HG03175 (cell line): Measurements from ENCODE around the gene VPS9D1.
"Not testable (repeated sequence)": the region's sequence is repeated elsewhere in the genome, so short reads cannot be mapped to it uniquely, and the experiment has no call there.

Experiments
- ATAC-seq: cut with Tn5 transposase; IDR thresholded peaks from one replicate; pipeline ENCODE4 v1.9.1; 2021; ENCODE audit warnings: mild to moderate bottlenecking, moderate library complexity; ENCODE audit not compliant: unreplicated experiment

The VPS9D1 gene

DNA sequence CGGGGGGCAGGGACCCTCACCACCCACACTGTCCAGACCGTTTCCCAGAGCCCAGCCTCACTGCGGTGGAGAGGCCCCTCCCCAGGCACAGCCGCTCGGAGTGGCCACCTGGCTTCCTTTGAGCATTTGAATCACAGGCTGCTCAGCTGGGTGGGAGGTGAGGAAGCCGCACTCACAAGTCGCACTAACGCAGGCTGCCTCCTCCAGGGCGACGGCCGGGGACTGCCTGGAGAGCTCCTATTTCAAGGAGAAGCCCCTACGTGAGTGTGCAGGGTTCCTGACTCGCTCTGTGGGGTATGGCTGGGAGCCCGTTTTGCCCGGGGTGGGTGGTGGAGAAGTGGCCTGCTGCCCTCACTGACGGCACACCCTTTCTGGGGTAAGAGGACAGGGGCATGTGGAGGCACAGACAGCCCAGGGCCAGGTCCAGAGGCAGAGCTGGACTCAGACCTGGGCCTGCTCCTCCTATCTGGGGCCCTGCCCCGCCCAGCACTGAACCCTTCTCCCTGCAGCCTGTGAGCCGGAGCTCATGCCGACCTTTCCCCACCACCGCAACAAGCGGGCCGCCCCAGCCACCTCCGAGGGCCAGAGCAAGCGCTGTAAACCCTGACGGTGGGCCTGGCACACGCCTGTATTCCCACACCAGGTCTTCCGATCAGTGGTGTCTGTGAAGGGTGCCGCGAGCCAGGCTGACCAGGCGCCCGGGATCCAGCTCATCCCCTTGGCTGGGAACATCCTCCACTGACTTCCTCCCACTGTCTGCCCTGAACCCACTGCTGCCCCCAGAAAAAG lies 25.4 kb downstream of the VPS9D1 start:
- no peak for ATAC-seq

GRCh38 chr16:89694784-89695085 lies 26.0 kb downstream of the VPS9D1 start:
- ATAC-seq = not testable (repeated sequence)

- ATAC-seq = no peak
These were observed 26.5 kb downstream of the VPS9D1 start for GRCh38 chr16:89693931-89694783.

GRCh38 chr16:89693289-89693731 lies 27.4 kb downstream of the VPS9D1 start:
- no peak for ATAC-seq

GRCh38 chr16:89691986-89692569 lies 28.6 kb downstream of the VPS9D1 start:
- no peak for ATAC-seq

DNA sequence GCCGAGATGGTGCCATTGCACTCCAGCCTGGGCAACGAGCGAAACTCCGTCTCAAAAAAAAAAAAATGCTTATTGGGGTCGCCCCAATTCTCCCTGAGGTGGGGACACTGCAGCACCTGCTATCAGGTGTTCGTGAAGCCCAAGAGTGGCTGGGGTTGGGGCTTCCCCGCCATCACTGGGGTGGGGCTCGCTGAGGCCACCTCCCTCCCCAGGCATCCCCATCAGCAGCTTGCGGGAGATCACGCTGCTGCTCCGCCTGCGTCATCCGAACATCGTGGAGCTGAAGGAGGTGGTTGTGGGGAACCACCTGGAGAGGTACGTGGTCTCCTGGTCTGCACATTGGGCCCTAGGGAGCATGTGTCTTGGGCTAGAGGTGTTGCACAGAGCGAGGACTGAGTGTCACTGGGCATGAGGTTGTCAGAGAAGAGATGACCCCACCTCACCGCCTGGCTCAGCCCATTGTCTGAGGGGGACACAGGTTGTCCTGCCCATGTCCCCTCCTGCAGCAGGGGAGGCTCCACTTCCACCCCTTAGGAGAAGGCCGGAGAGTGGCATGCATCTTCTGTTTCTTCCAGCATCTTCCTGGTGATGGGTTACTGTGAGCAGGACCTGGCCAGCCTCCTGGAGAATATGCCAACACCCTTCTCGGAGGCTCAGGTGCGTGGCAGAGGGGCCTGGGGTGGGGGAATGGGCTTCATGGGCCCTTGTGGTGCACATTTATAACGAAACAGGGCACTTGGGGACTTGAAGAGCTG lies 29.3 kb downstream of the VPS9D1 start:
- ATAC-seq = no peak

DNA sequence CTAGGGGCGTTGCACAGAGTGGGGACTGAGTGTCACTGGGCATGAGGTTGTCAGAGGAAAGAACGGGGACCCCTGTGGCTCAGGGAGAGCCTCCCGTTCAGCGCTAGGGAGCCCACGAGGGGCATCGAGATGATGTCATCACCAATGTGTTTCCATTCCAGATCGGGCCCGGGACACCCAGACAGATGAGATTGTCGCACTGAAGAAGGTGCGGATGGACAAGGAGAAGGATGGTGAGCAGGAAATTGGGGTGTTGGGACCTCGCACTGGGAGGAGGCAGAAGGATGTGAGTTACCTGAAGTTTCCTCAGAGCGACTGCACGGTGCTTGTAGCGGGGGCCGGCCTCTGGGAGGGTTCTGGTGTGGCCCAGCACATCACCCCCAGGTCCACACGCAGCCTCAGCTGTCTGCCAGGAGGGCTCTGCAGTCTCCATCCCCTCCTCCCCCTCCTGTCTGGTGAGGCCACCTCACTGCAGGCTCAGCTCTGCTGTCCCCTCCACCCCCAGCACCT lies 30.3 kb downstream of the VPS9D1 start:
- ATAC-seq = no peak

GRCh38 chr16:89689621-89690020 lies 31.1 kb downstream of the VPS9D1 start:
- ATAC-seq = not testable (repeated sequence)

- no peak for ATAC-seq
These were observed 31.6 kb downstream of the VPS9D1 start for GRCh38 chr16:89689142-89689541.

DNA sequence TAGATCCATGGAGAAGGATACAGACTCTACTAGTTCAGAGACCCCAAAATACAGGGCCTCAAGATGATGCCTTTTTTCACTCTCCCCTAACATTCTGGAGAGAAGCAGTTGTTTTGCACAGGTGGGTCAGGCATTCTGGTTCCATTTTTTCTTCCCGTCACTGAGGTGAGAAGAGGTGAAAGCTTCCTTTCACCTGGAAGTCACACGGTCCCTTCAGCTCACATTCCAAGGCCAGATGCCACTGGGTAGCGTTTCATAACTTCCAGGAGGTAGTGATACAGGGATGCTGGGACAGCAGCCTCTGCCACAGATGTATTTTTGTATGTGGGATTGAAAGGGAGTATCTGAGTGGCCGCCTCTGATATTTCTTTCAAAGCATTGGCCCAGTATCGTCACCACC lies 32.3 kb downstream of the VPS9D1 start:
- no peak for ATAC-seq

- ATAC-seq = peak; percentile 65
These were observed 33.4 kb downstream of the VPS9D1 start for GRCh38 chr16:89687092-89687940.

DNA sequence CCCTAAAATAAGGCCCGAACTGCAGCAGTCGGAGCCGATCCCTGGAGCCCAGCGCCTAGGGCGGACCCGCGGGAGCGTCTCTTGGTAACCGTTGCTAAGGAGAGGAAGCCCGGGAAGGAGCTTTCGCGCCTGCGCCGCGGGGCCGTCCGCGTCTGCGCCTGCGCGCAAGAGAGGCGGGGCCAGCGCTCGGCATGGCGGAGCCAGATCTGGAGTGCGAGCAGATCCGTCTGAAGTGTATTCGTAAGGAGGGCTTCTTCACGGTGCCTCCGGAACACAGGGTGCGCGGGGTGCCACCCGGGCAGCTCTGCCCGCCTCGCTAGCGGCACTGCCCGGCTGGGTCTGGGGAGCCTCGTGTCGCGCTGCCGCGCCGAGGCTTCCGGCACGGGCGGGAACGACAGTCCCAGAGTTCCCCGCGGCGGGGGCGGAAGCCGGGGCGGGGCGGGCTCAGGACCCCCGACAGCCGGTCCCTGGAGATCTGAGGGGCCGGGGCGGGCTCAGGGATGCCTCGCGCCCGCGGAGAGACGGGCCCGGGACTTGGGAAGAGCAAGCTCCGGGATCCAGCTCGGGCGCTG lies 34.1 kb downstream of the VPS9D1 start, which contains the start of gene CDK10:
CDK10 (plus strand) TSS at position 170 of the 572 bp plus-strand sequence; CDS start at position 192, 22 bp downstream.
- peak; percentile 78 for ATAC-seq

GRCh38 chr16:89685916-89686315 lies 34.8 kb downstream of the VPS9D1 start:
- no peak for ATAC-seq

- ATAC-seq = no peak
These were observed 42.4 kb downstream of the VPS9D1 start for GRCh38 chr16:89678258-89678657.

- no peak for ATAC-seq
These were observed 48.3 kb downstream of the VPS9D1 start for GRCh38 chr16:89672177-89672941.

DNA sequence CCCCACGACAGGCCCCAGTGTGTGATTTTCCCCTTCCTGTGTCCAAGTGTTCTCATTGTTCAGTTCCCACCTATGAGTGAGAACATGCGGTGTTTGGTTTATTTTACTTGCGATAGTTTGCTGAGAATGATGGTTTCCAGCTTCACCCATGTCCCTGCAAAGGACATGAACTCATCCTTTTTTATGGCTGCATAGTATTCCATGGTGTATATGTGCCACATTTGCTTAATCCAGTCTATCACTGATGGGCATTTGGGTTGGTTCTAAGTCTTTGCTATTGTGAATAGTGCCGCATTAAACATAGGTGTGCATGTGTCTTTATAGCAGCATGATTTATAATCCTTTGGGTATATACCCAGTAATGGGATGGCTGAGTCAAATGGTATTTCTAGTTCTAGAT lies 49.1 kb downstream of the VPS9D1 start:
- ATAC-seq = not testable (repeated sequence)

- ATAC-seq = no peak
These were observed 49.9 kb downstream of the VPS9D1 start for GRCh38 chr16:89670496-89671431.

DNA sequence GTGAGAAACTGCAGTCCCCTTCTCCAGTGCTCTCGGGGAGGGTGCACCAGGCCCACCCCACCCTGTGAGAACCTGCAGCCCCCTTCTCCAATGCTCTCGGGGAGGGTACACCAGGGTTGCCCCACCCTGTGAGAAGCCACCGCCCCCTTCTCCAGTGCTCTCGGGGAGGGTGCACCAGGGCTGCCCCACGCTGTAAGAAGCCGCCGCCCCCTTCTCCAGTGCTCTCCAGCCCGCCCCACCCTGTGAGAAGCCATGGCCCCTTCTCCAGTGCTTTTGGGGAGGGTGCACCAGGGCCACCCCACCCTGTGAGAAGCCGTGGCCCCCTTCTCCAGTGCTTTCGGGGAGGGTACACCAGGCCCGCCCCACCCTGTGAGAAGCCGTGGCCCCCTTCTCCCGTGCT lies 50.9 kb downstream of the VPS9D1 start:
- ATAC-seq = no peak
